K562 (cell line): Measurements from ENCODE around the gene TMEM203. TPM values are rescaled to one million over a fixed set of nuclear protein-coding genes. Genes with fewer than 3 reads are reported as not detected.

ENCODE experiments used
- ATAC-seq: fragments of 200-7000 bp; cut with Tn5 transposase; 3 replicates; pipeline ENCODE4 v1.9.1; 2020; ENCODE audit warnings: moderate library complexity
- BruUV-seq: library from RNA; stranded (reverse); fragments of 400-500 nt; replicated peaks from 2 replicates; lab custom pipeline; 2021; lab: Mats Ljungman, UMichigan
- CTCF ChIA-PET: fragments of 300-600 bp; formaldehyde crosslinking; extraction: SDS; loops from one replicate; lab custom pipeline; 2021; ENCODE audit warnings: low intra/inter-chr PET ratio; lab: Yijun Ruan, JAX
- POLR2A ChIA-PET: fragments of 300-600, 350-650 bp; sonication (Branson Sonifier 250); formaldehyde crosslinking; extraction: SDS; loops from one replicate; lab custom pipeline; 2021; ENCODE audit warnings: antibody characterized with exemption, inconsistent platforms; lab: Yijun Ruan, JAX
- DNase-seq, 4 experiments: peaks; one replicate each; pipeline versions ENCODE4 v3.0.0 to v3.0.0-alpha.2; 2011 to 2018; ENCODE audit warnings: low spot score in 3 of 4, mixed read lengths in 3 of 4; ENCODE audit errors: extremely low read depth in 1 of 4
- FAIRE-seq: peaks from 2 replicates; lab custom pipeline; 2011; peaks lifted over from hg19 to GRCh38; lab: Jason Lieb, UNC
- H2AFZ ChIP-seq: 2 replicates; pipeline ENCODE4 v1.6.0; 2011; ENCODE audit warnings: low read depth, low read length, control low read depth, inconsistent platforms
- H3K27ac ChIP-seq: fragments of 200-600 bp; 3 replicates; pipeline ENCODE4 v1.8.0; 2011; ENCODE audit warnings: low read depth, mild to moderate bottlenecking, control low read depth, inconsistent platforms, low read length, moderate library complexity, mixed read lengths; ENCODE audit errors: extremely low read depth
- H3K27me3 ChIP-seq, 2 experiments: fragments of 300-600 bp in 1 of 2; 2 replicates in 1 of 2; 3 replicates in 1 of 2; pipeline versions ENCODE4 v1.6.0 to v1.8.0; 2011; ENCODE audit warnings: inconsistent platforms in 2 of 2, low read length in 2 of 2, mild to moderate bottlenecking in 1 of 2, mixed read lengths in 1 of 2, moderate library complexity in 1 of 2; ENCODE audit not compliant: control insufficient read depth in 2 of 2, insufficient read depth in 2 of 2
- H3K36me3 ChIP-seq: fragments of 300-600 bp; 3 replicates; pipeline ENCODE4 v1.8.0; 2011; ENCODE audit warnings: mild to moderate bottlenecking, low read length, inconsistent platforms; ENCODE audit not compliant: control insufficient read depth, insufficient read depth
- H3K4me1 ChIP-seq, 2 experiments: fragments of 200-600 bp in 1 of 2; replicated peaks in 1 of 2; 2 replicates in 1 of 2; 3 replicates in 1 of 2; pipeline versions ENCODE4 v1.5.1 to v1.8.0; 2011; ENCODE audit warnings: inconsistent platforms in 2 of 2, low read length in 2 of 2, mild to moderate bottlenecking in 1 of 2, mixed read lengths in 1 of 2, moderate library complexity in 1 of 2; ENCODE audit not compliant: control insufficient read depth in 2 of 2, insufficient read depth in 2 of 2
- H3K4me2 ChIP-seq: 2 replicates; pipeline ENCODE4 v1.6.1; 2011; ENCODE audit warnings: low read length, control low read depth, inconsistent platforms, mixed read lengths; ENCODE audit not compliant: insufficient read depth
- H3K4me3 ChIP-seq: fragments of 200-600 bp; sonication (generic), shearing (Covaris generic); 2 replicates; pipeline ENCODE4 v1.5.1; 2016; ENCODE audit warnings: control low read depth, inconsistent platforms
- H3K79me2 ChIP-seq: fragments of 200-600 bp; 3 replicates; pipeline ENCODE4 v1.8.0; 2011; ENCODE audit warnings: low read length, inconsistent platforms; ENCODE audit not compliant: control insufficient read depth, insufficient read depth
- H3K9ac ChIP-seq, 2 experiments: 2 replicates each; pipeline versions ENCODE4 v1.6.0 to v1.6.1; 2011; ENCODE audit warnings: low read depth in 2 of 2, low read length in 2 of 2, control low read depth in 1 of 2, inconsistent platforms in 1 of 2, mild to moderate bottlenecking in 1 of 2, mixed read lengths in 1 of 2; ENCODE audit not compliant: insufficient read depth in 1 of 2
- H3K9me1 ChIP-seq: one replicate; pipeline ENCODE4 v1.6.0; 2011; ENCODE audit warnings: inconsistent platforms, mild to moderate bottlenecking, low read length, moderate library complexity; ENCODE audit not compliant: control insufficient read depth, insufficient read depth
- H3K9me3 ChIP-seq: replicated peaks from 2 replicates; pipeline ENCODE4 v1.5.1; 2011; ENCODE audit warnings: low read depth, low read length, inconsistent platforms; ENCODE audit not compliant: control insufficient read depth, insufficient read depth
- H4K20me1 ChIP-seq: replicated peaks from 2 replicates; pipeline ENCODE4 v1.6.1; 2011; ENCODE audit warnings: low read length, inconsistent platforms, mixed read lengths; ENCODE audit not compliant: control insufficient read depth, insufficient read depth
- ATF7 ChIP-seq: fragments of 450-650 bp; IDR thresholded peaks from 2 replicates; pipeline ENCODE4 v1.7.1; 2014; ENCODE audit warnings: mild to moderate bottlenecking, moderate library complexity
- CBFA2T2 ChIP-seq: fragments of 450-650 bp; conservative IDR thresholded peaks from 2 replicates; pipeline ENCODE4 v1.6.1; 2017; ENCODE audit warnings: mild to moderate bottlenecking
- CHD1 ChIP-seq: fragments of 200-600 bp; sonication (generic); IDR thresholded peaks from one replicate; pipeline ENCODE4 v1.6.1; 2012; ENCODE audit warnings: mild to moderate bottlenecking, moderate library complexity, low read length, inconsistent platforms
- E2F4 ChIP-seq: sonication (generic); formaldehyde crosslinking; IDR thresholded peaks from 2 replicates; pipeline ENCODE4 v1.8.0; 2022; ENCODE audit warnings: mild to moderate bottlenecking, low read depth, missing genetic modification reagents
- MAFK ChIP-seq: IDR thresholded peaks from 2 replicates; pipeline ENCODE4 v1.6.1; 2011; ENCODE audit warnings: low read length, improper control_type of control experiment
- NFE2L1 ChIP-seq: fragments of 450-650 bp; IDR thresholded peaks from 2 replicates; pipeline ENCODE4 v1.6.1; 2016; ENCODE audit warnings: missing genetic modification characterization, low read depth, mild to moderate bottlenecking, missing compliant biosample characterization, moderate library complexity, borderline replicate concordance
- NRF1 ChIP-seq, 2 experiments: fragments of 450-650 bp; IDR thresholded peaks in 1 of 2; conservative IDR thresholded peaks in 1 of 2; 2 replicates each; pipeline ENCODE4 v1.6.1; 2014; ENCODE audit warnings: mild to moderate bottlenecking in 2 of 2
- RNF2 ChIP-seq: sonication (generic); IDR thresholded peaks from 2 replicates; pipeline ENCODE4 v1.6.1; 2016
- SMARCA5 ChIP-seq: fragments of 450-650 bp; IDR thresholded peaks from 2 replicates; pipeline ENCODE4 v1.6.1; 2016
- SREBF2 ChIP-seq: sonication (generic); formaldehyde crosslinking; IDR thresholded peaks from 2 replicates; pipeline ENCODE4 v1.4.0; 2020; ENCODE audit warnings: mild to moderate bottlenecking, missing genetic modification reagents
- TARDBP ChIP-seq: fragments of 450-650 bp; IDR thresholded peaks from 2 replicates; pipeline ENCODE4 v1.6.1; 2016
- TCF7L2 ChIP-seq: fragments of 150-350 bp; IDR thresholded peaks from 2 replicates; pipeline ENCODE4 v1.6.1; 2016; ENCODE audit warnings: low read depth, mild to moderate bottlenecking, low read length, moderate library complexity
- ZBTB9 ChIP-seq: fragments of 450-650 bp; formaldehyde crosslinking; IDR thresholded peaks from 2 replicates; pipeline ENCODE4 v1.4.0; 2020; ENCODE audit warnings: mild to moderate bottlenecking, moderate library complexity
- ZC3H11A ChIP-seq: IDR thresholded peaks from 2 replicates; pipeline ENCODE4 v1.6.1; 2012; ENCODE audit warnings: low read depth, low read length, improper control_type of control experiment
- ZC3H4 ChIP-seq: sonication (generic); formaldehyde crosslinking; IDR thresholded peaks from 2 replicates; pipeline ENCODE4 v1.9.0; 2021; ENCODE audit warnings: missing genetic modification reagents, borderline replicate concordance
- ZNF408 ChIP-seq: fragments of 250-450 bp; sonication (Bioruptor Pico); IDR thresholded peaks from 2 replicates; pipeline ENCODE4 v1.4.0; 2020; ENCODE audit warnings: low read depth, mild to moderate bottlenecking, moderate library complexity
- ZNF445 ChIP-seq: fragments of 250-450 bp; sonication (Bioruptor Pico); IDR thresholded peaks from 2 replicates; pipeline ENCODE4 v1.4.0; 2020; ENCODE audit warnings: low read depth, mild to moderate bottlenecking, moderate library complexity
- WGBS: fragments of 100-300 bp; shearing (Covaris generic); methylation state at CpG from one replicate; pipeline ENCODE4 v1.1.6; 2016; ENCODE audit warnings: low coverage, mixed read lengths; ENCODE audit not compliant: insufficient coverage; ENCODE audit errors: missing lambda C conversion rate; 5-methylcytosine and 5-hydroxymethylcytosine counted together
- in situ Hi-C: fragments of 300-500 bp; cut with MboI; formaldehyde crosslinking; loops from 4 replicates; pipeline ENCODE4 v1.15.0; 2018; ENCODE audit warnings: inconsistent platforms, mixed read lengths
- intact Hi-C: fragments of 100-400 bp; cut with micrococcal nuclease; formaldehyde crosslinking; loops from 2 replicates; pipeline ENCODE4 v1.14.2; 2022
- polyA plus RNA-seq, 8 experiments: library from polyadenylated mRNA; depleted of rRNA in 4 of 8; stranded (reverse) in 5 of 8; unstranded in 3 of 8; fragments of >200 nt; fragmentation: Nextera tagmentation in 2 of 8; fragmentation: Illumina TruSeq in 1 of 8; extraction: Ambion mirVana in 2 of 8; extraction: Trizol in 1 of 8; gene quantifications; 2 replicates each; pipeline versions ENCODE4 v1.2.1 to v1.2.3, GENCODE V29; 2011 to 2014; ENCODE audit warnings: inconsistent platforms in 1 of 8, missing spikeins in 1 of 8
- total RNA-seq, 7 experiments: library from RNA; depleted of rRNA in 6 of 7; stranded (reverse); fragments of >200 nt in 6 of 7; fragmentation: Illumina TruSeq in 2 of 7; extraction: Trizol in 2 of 7; gene quantifications; 2 replicates each; pipeline versions ENCODE4 v1.2.1 to v1.2.3, GENCODE V29; 2011 to 2021; ENCODE audit warnings: low replicate concordance in 1 of 7
- TF ChIP-seq, protein P1 (sequence below): fragments of 450-650 bp; IDR thresholded peaks from 2 replicates; pipeline ENCODE4 v1.6.1; 2014; ENCODE audit warnings: low read depth, mild to moderate bottlenecking, moderate library complexity, borderline replicate concordance

TMEM203 gene
- total and polyA plus RNA-seq, 9 of the 15 experiments (the other 6 are each of a cell fraction or from before 2014, with no cell fraction given), result 8.8 to 59.5 (median 37.6) TPM

- H3K9ac ChIP-seq, result peak overlapping the region; percentile 88 to 92
- ATAC-seq (peak; percentile 42), FAIRE-seq (no peak), DNase-seq (peak; percentile 71 to 87 (median 72))
- TSS peak; percentile 70 for BruUV-seq
- peaks cover 57% of the 10 kb centered on the region for H3K79me2 ChIP-seq
- under 1% methylated on average over 41 of the region's 58 CpGs for WGBS
- no peaks in the 10 kb centered on the region for H3K27me3 ChIP-seq
- peaks cover 8% of the 10 kb centered on the region for H3K9me1 ChIP-seq
- ChIA-PET POLR2A (interaction anchor here (0.6 to 6.5 kb wide), 44 partner anchors 8 to 487 kb away, joined by 3 to 221 read pairs (median 4); partner anchors contain the start of genes ANAPC2, DPP7, MAN1B1 and NELFB), CTCF (no interaction called here)
- peaks cover 35 to 91% of the 10 kb centered on the region in 2 experiments for H3K4me1 ChIP-seq
- intact Hi-C loops (loop anchor here (2.0 to 10.0 kb wide), 3 partner anchors 14 to 456 kb away; partner anchors contain the start of genes NELFB and NRARP), in situ Hi-C loops (loop anchor here (25.0 kb wide), 1 partner anchor 453 kb away; the partner anchor contains the start of genes CCDC183 and TMEM141)
- no peaks in the 10 kb centered on the region for H3K9me3 ChIP-seq
- H3K4me3 ChIP-seq, result peak overlapping the region; percentile 70
- H4K20me1 ChIP-seq, result peaks cover 30% of the 10 kb centered on the region
- peak overlapping the region; percentile 85 for H2AFZ ChIP-seq
- peak overlapping the region; percentile 98 for H3K27ac ChIP-seq
- H3K36me3 ChIP-seq, result peaks cover 30% of the 10 kb centered on the region
- peak overlapping the region; percentile 69 for H3K4me2 ChIP-seq
- TF ChIP-seq NRF1 (conservative IDR thresholded peaks at IDR 0.05 in 1 of 2, IDR thresholded peaks at IDR 0.05 in 1 of 2) (no peak; a peak in 1 of 4 replicates), MAFK (no peak), NFE2L1 (no peak), TARDBP (peak; percentile 89), ZNF408 (CRISPR knock-in tag) (no peak), ZC3H4 (CRISPR knock-in tag) (no peak), SMARCA5 (no peak), TCF7L2 (no peak), ZBTB9 (CRISPR knock-in tag) (peak; percentile 93), ZC3H11A (no peak), SREBF2 (CRISPR knock-in tag) (no peak), CHD1 (peak; percentile 88), ZNF445 (CRISPR knock-in tag) (no peak), ATF7 (peak; percentile 71; the same call in 1 of the 2 replicates), E2F4 (CRISPR knock-in tag) (no peak), CBFA2T2 (no peak), RNF2 (no peak; the same call in 1 of the 2 replicates)
- TF ChIP-seq, protein P1, sequence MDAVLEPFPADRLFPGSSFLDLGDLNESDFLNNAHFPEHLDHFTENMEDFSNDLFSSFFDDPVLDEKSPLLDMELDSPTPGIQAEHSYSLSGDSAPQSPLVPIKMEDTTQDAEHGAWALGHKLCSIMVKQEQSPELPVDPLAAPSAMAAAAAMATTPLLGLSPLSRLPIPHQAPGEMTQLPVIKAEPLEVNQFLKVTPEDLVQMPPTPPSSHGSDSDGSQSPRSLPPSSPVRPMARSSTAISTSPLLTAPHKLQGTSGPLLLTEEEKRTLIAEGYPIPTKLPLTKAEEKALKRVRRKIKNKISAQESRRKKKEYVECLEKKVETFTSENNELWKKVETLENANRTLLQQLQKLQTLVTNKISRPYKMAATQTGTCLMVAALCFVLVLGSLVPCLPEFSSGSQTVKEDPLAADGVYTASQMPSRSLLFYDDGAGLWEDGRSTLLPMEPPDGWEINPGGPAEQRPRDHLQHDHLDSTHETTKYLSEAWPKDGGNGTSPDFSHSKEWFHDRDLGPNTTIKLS, result peak; percentile 85; the same call in 1 of the 2 replicates
Measured at GRCh38 chr9:137240318-137240840, 34.9 kb upstream of the TMEM203 start.
